Natural killer cell (primary cell): ENCODE measurements around the gene ANO10. TPM values are rescaled to one million over a fixed set of nuclear protein-coding genes. Genes with fewer than 3 reads are reported as not detected.
"Not testable (repeated sequence)": the region's sequence is repeated elsewhere in the genome, so short reads cannot be mapped to it uniquely, and the experiment has no call there.

ENCODE experiments used
- ATAC-seq, 3 donors: fragments of 150-1000 bp in 2 of 3; fragments of 200-7000 bp in 1 of 3; cut with Tn5 transposase; 1 replicate in 1 of 3; 2 replicates in 2 of 3; pipeline ENCODE4 v1.10.0; 2021; ENCODE audit warnings: mild to moderate bottlenecking in 2 of 3, moderate library complexity in 2 of 3
- DNase-seq, 2 donors: peaks; one replicate each; pipeline versions ENCODE4 v3.0.0 to v3.0.0-alpha.2; 2013 to 2021; ENCODE audit warnings: mixed read lengths in 1 of 2
- H3K27ac ChIP-seq: one replicate; pipeline ENCODE4 v1.5.1; 2013; ENCODE audit warnings: mild to moderate bottlenecking, low read length
- H3K27me3 ChIP-seq: one replicate; pipeline ENCODE4 v1.6.1; 2013; ENCODE audit warnings: low read length; ENCODE audit not compliant: control insufficient read depth, insufficient read depth
- H3K36me3 ChIP-seq: one replicate; pipeline ENCODE4 v1.6.1; 2013; ENCODE audit warnings: low read length; ENCODE audit not compliant: control insufficient read depth, insufficient read depth
- H3K4me1 ChIP-seq: one replicate; pipeline ENCODE4 v1.6.1; 2013; ENCODE audit warnings: low read length; ENCODE audit not compliant: control insufficient read depth, insufficient read depth
- H3K4me3 ChIP-seq: one replicate; pipeline ENCODE4 v1.5.1; 2013; ENCODE audit warnings: low read length
- H3K9me3 ChIP-seq: one replicate; pipeline ENCODE4 v1.6.1; 2013; ENCODE audit warnings: low read length; ENCODE audit not compliant: control insufficient read depth, insufficient read depth
- H3K27ac Mint-ChIP-seq, 2 donors: one replicate each; pipeline ENCODE4 v1.8.0; 2022; ENCODE audit warnings: mild to moderate bottlenecking in 2 of 2, mixed read lengths in 2 of 2, moderate library complexity in 1 of 2
- H3K27me3 Mint-ChIP-seq, 2 donors: one replicate each; pipeline ENCODE4 v1.8.0; 2022; ENCODE audit warnings: low read depth in 2 of 2, mixed read lengths in 2 of 2
- H3K36me3 Mint-ChIP-seq: one replicate; pipeline ENCODE4 v1.8.0; 2022; ENCODE audit warnings: mixed read lengths
- H3K4me1 Mint-ChIP-seq, 2 donors: one replicate each; pipeline ENCODE4 v1.8.0; 2022; ENCODE audit warnings: mixed read lengths in 2 of 2
- H3K4me3 Mint-ChIP-seq: one replicate; pipeline ENCODE4 v1.8.0; 2022; ENCODE audit warnings: mild to moderate bottlenecking, moderate library complexity, mixed read lengths
- H3K9me3 Mint-ChIP-seq, 2 donors: one replicate each; pipeline ENCODE4 v1.8.0; 2022; ENCODE audit warnings: mixed read lengths in 2 of 2
- WGBS: methylation state at CpG from one replicate; pipeline ENCODE4 v1.1.7; 2013; ENCODE audit warnings: missing lambda C conversion rate; ENCODE audit not compliant: insufficient coverage; 5-methylcytosine and 5-hydroxymethylcytosine counted together
- intact Hi-C: fragments of 100-400 bp; cut with micrococcal nuclease; formaldehyde crosslinking; loops from one replicate; pipeline ENCODE4 v1.14.2; 2022
- total RNA-seq, 4 donors: library from RNA; stranded (reverse); fragments of 120-200 nt in 1 of 4; gene quantifications; one replicate each; pipeline versions ENCODE4 v1.2.3 to v1.2.4, GENCODE V29; 2013 to 2022
- TF ChIP-seq, protein P1 (sequence below): fragments of 200-600 bp; IDR thresholded peaks from one replicate; pipeline ENCODE4 v1.8.0; 2022; ENCODE audit warnings: antibody characterized with exemption

The ANO10 gene
- total RNA-seq, 3 donors from 2014 or later (not counting 1 experiment from before 2014, with no cell fraction given), result 8.9 to 11.2 (median 10.9) TPM

DNA sequence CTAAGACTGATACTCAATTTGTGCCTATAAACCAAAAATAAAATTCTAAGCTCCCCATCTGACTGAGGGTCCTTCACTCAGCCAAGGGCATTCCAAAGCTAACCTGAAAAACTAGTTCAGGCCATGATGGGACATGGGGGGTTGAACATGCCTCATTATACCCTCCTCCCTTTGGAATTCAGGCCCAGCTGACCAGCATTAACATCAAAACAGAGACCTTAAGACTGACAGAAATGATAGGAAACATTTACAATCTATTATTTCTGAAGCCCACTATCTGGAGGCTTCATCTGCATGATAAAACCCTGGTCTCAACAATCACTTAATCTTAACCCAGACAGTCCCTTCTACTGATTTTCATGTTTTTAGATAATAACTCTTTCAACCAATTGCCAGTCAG is 140.4 kb downstream of the ANO10 start:
- intact Hi-C loops, result no loop called here
- Mint-ChIP-seq H3K9me3 (no peaks in the 10 kb centered on the region), H3K4me3 (no peak overlapping the region), H3K36me3 (no peaks in the 10 kb centered on the region), H3K27ac (peak overlapping the region; percentile 74 to 96), H3K4me1 (peaks cover 62 to 65% of the 10 kb centered on the region in 2 donors), H3K27me3 (no peaks in the 10 kb centered on the region)
- Histone ChIP-seq H3K9me3 (no peaks in the 10 kb centered on the region), H3K4me1 (peaks cover 23% of the 10 kb centered on the region), H3K27ac (no peak overlapping the region), H3K36me3 (no peaks in the 10 kb centered on the region), H3K27me3 (no peaks in the 10 kb centered on the region), H3K4me3 (no peak overlapping the region)
- no peak for DNase-seq
- TF ChIP-seq, protein P1, sequence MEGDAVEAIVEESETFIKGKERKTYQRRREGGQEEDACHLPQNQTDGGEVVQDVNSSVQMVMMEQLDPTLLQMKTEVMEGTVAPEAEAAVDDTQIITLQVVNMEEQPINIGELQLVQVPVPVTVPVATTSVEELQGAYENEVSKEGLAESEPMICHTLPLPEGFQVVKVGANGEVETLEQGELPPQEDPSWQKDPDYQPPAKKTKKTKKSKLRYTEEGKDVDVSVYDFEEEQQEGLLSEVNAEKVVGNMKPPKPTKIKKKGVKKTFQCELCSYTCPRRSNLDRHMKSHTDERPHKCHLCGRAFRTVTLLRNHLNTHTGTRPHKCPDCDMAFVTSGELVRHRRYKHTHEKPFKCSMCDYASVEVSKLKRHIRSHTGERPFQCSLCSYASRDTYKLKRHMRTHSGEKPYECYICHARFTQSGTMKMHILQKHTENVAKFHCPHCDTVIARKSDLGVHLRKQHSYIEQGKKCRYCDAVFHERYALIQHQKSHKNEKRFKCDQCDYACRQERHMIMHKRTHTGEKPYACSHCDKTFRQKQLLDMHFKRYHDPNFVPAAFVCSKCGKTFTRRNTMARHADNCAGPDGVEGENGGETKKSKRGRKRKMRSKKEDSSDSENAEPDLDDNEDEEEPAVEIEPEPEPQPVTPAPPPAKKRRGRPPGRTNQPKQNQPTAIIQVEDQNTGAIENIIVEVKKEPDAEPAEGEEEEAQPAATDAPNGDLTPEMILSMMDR, result no peak
- no peak for ATAC-seq

DNA sequence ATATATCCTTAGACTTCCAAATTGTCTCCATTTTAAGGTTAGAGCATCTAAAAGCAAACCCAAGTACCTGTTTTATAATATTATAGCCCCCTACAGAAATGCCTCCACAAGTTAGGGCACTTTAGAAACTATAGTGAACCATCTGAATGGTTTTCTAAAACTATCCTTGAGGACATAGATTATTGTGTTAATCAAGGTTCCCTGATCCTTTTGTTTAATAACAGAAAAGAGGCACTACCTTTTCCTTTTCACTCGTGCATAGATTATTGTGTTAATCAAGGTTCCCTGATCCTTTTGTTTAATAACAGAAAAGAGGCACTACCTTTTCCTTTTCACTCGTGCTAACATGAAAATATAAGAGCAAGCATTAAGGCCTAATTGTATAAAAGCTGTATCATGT is 143.0 kb downstream of the ANO10 start:
- not testable (repeated sequence) for H3K27me3 Mint-ChIP-seq, H3K4me3 ChIP-seq, H3K9me3 ChIP-seq, DNase-seq, H3K36me3 ChIP-seq, H3K9me3 Mint-ChIP-seq, ATAC-seq, H3K36me3 Mint-ChIP-seq, H3K27me3 ChIP-seq
- peaks cover 65 to 68% of the 10 kb centered on the region in 2 donors for H3K4me1 Mint-ChIP-seq
- intact Hi-C loops, result loop anchor here (5.0 kb wide), 2 partner anchors 192 to 457 kb away; partner anchors contain the start of gene SNRK
- Histone ChIP-seq H3K27ac (peak overlapping the region; percentile 97), H3K4me1 (peaks cover 27% of the 10 kb centered on the region)
- H3K27ac Mint-ChIP-seq, result peak overlapping the region; percentile 96 to 98
- no CpG with 5 or more reads among the region's 2 CpGs for WGBS
- H3K4me3 Mint-ChIP-seq, result peak overlapping the region; percentile 60

DNA sequence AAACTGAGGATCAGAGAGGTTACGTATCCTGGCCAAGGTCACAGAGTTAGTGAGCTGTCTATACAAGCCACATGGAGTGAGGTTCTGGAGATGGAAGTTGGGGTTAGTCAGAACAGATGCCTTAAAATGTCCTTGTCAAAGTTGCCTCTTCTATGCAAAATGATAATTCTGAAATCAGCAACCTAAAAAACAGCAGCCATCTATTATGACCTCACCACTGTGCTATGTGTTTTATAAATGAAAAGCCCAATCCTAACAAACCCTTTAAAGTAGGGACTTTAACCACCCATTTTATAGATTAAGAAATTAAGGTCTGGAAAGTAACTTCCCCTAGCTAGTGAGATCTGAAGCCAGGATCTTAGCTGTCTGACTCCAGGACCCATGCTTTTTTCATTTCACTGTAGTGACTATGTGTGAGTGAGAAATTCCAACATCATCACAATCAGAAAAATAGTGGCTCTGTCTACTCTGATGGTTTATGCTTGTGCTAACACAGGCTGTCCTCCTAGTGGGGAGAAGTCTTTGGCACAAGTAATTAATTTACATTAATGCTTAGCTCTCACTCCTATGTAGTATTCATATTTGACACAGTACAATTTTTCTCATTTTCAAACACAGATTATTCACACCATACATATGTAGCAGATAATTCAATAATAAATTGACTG is 143.6 kb downstream of the ANO10 start:
- ATAC-seq, result peak; percentile 33 to 49 (median 49)
- H3K27ac Mint-ChIP-seq, result peak overlapping the region; percentile 96 to 98

DNA sequence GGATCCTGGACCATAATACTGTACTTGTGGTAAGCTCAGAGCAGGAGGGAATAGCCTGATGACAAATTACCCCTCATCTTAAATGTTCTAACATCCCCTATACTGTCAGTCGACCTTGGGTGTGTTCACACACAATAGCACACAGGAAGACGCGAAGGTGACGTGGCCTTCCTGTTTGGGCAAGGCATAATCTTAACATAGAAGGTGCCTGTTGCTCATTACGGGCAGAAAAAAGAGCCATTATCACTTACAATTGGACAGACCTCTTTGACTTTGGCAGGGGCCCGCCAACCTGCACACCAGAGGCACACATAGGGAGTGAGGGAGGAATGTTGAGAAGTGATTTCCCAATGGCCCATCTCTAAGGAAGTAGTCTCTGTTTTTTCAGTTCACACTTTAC is 144.2 kb downstream of the ANO10 start:
- Mint-ChIP-seq H3K9me3 (no peaks in the 10 kb centered on the region), H3K36me3 (no peaks in the 10 kb centered on the region), H3K27me3 (no peaks in the 10 kb centered on the region), H3K27ac (peak overlapping the region; percentile 96 to 98), H3K4me1 (peaks cover 63 to 65% of the 10 kb centered on the region in 2 donors), H3K4me3 (peak overlapping the region; percentile 60)
- Histone ChIP-seq H3K27me3 (no peaks in the 10 kb centered on the region), H3K9me3 (no peaks in the 10 kb centered on the region), H3K27ac (peak overlapping the region; percentile 97), H3K4me3 (no peak overlapping the region), H3K4me1 (peaks cover 26% of the 10 kb centered on the region), H3K36me3 (no peaks in the 10 kb centered on the region)
- WGBS, result 28% methylated on average over 5 of the region's 6 CpGs
- DNase-seq (peak; percentile 69 to 89), ATAC-seq (peak; percentile 90 to 98 (median 98))
- intact Hi-C loops, result loop anchor here (1.0 to 5.0 kb wide), 5 partner anchors 25 to 455 kb away; partner anchors contain the start of gene SNRK
- TF ChIP-seq, protein P1, result no peak

More for the DNA sequence above, 143.6 kb downstream of the ANO10 start:
- DNase-seq, result peak in 1 of 2 donors; percentile 44
- no peaks in the 10 kb centered on the region for H3K27me3 ChIP-seq
- 57% methylated on average over 1 of the region's 1 CpG for WGBS
- H3K36me3 ChIP-seq, result no peaks in the 10 kb centered on the region
- H3K27me3 Mint-ChIP-seq, result no peaks in the 10 kb centered on the region
- peak overlapping the region; percentile 97 for H3K27ac ChIP-seq
- TF ChIP-seq, protein P1, result peak; percentile 16
- H3K9me3 Mint-ChIP-seq, result no peaks in the 10 kb centered on the region
- H3K4me1 Mint-ChIP-seq, result peaks cover 66 to 69% of the 10 kb centered on the region in 2 donors
- no peaks in the 10 kb centered on the region for H3K9me3 ChIP-seq
- intact Hi-C loops, result loop anchor here (5.0 kb wide), 2 partner anchors 191 to 456 kb away; partner anchors contain the start of gene SNRK
- no peak overlapping the region for H3K4me3 ChIP-seq
- H3K4me3 Mint-ChIP-seq, result peak overlapping the region; percentile 60
- peaks cover 28% of the 10 kb centered on the region for H3K4me1 ChIP-seq
- no peaks in the 10 kb centered on the region for H3K36me3 Mint-ChIP-seq
